IMR-90 (cell line): Measurements from ENCODE around the gene KRTAP10-7. TPM values are rescaled to one million over a fixed set of nuclear protein-coding genes. Genes with fewer than 3 reads are reported as not detected.

Experiments used
- ATAC-seq: fragments of 200-7000 bp; cut with Tn5 transposase; 2 replicates; pipeline ENCODE4 v1.9.1; 2020; ENCODE audit warnings: low read depth, mild to moderate bottlenecking, moderate library complexity
- BruUV-seq: library from RNA; stranded (reverse); fragments of 400-500 nt; replicated peaks from 2 replicates; lab custom pipeline; 2021; lab: Mats Ljungman, UMichigan
- CTCF ChIA-PET: fragments of 300-600 bp; formaldehyde crosslinking; extraction: SDS; loops from one replicate; lab custom pipeline; 2021; ENCODE audit warnings: antibody characterized with exemption; lab: Yijun Ruan, JAX
- POLR2A ChIA-PET: fragments of 300-600 bp; sonication (Branson Sonifier 250); formaldehyde crosslinking; loops from one replicate; lab custom pipeline; 2022; ENCODE audit warnings: antibody characterized with exemption; ENCODE audit not compliant: unreplicated experiment; lab: Charles Lee
- DNase-seq: peaks from one replicate; pipeline ENCODE4 v3.0.0; 2013
- H2AFZ ChIP-seq: replicated peaks from 2 replicates; pipeline ENCODE3; 2013; ENCODE audit warnings: low read length, mild to moderate bottlenecking; ENCODE audit not compliant: poor library complexity
- H2AK5ac ChIP-seq: 2 replicates; pipeline ENCODE4 v1.6.1; 2013; ENCODE audit warnings: low read depth, low read length, inconsistent platforms
- H2AK9ac ChIP-seq: replicated peaks from 2 replicates; pipeline ENCODE3; 2013; ENCODE audit warnings: mild to moderate bottlenecking, low read depth, low read length, moderate library complexity; ENCODE audit not compliant: poor library complexity
- H2BK120ac ChIP-seq: 2 replicates; pipeline ENCODE4 v1.6.1; 2013; ENCODE audit warnings: low read depth, low read length, inconsistent platforms
- H2BK15ac ChIP-seq: 3 replicates; pipeline ENCODE4 v1.6.1; 2013; ENCODE audit warnings: low read depth, low read length, inconsistent platforms
- H2BK20ac ChIP-seq: 2 replicates; pipeline ENCODE4 v1.6.1; 2013; ENCODE audit warnings: low read depth, mild to moderate bottlenecking, inconsistent platforms, low read length, moderate library complexity
- H2BK5ac ChIP-seq: 2 replicates; pipeline ENCODE4 v1.6.1; 2013; ENCODE audit warnings: mild to moderate bottlenecking, low read depth, low read length, inconsistent platforms; ENCODE audit not compliant: poor library complexity, severe bottlenecking
- H3K14ac ChIP-seq: replicated peaks from 2 replicates; pipeline ENCODE4 v1.6.1; 2013; ENCODE audit warnings: low read depth, low read length, inconsistent platforms
- H3K18ac ChIP-seq: 2 replicates; pipeline ENCODE4 v1.6.1; 2013; ENCODE audit warnings: low read depth, low read length, control low read depth
- H3K23ac ChIP-seq: 2 replicates; pipeline ENCODE4 v1.6.1; 2013; ENCODE audit warnings: low read depth, low read length, inconsistent platforms
- H3K27ac ChIP-seq: 2 replicates; pipeline ENCODE4 v1.5.1; 2013; ENCODE audit warnings: mild to moderate bottlenecking, control low read depth, low read length; ENCODE audit not compliant: insufficient read depth
- H3K27me3 ChIP-seq: 2 replicates; pipeline ENCODE4 v1.6.1; 2013; ENCODE audit warnings: low read length; ENCODE audit not compliant: control insufficient read depth, insufficient read depth
- H3K36me3 ChIP-seq: 2 replicates; pipeline ENCODE4 v1.6.1; 2013; ENCODE audit warnings: low read length, mixed read lengths; ENCODE audit not compliant: control insufficient read depth, insufficient read depth
- H3K4ac ChIP-seq: 2 replicates; pipeline ENCODE4 v1.6.1; 2013; ENCODE audit warnings: low read depth, low read length, inconsistent platforms
- H3K4me1 ChIP-seq: 2 replicates; pipeline ENCODE4 v1.6.1; 2013; ENCODE audit warnings: low read length, mixed read lengths; ENCODE audit not compliant: control insufficient read depth, insufficient read depth
- H3K4me2 ChIP-seq: 2 replicates; pipeline ENCODE4 v1.6.1; 2013; ENCODE audit warnings: low read depth, mild to moderate bottlenecking, control low read depth, low read length, moderate library complexity
- H3K4me3 ChIP-seq: 2 replicates; pipeline ENCODE4 v1.5.1; 2013; ENCODE audit warnings: low read depth, mild to moderate bottlenecking, control low read depth, low read length, moderate library complexity; ENCODE audit not compliant: insufficient read depth
- H3K56ac ChIP-seq: 2 replicates; pipeline ENCODE4 v1.6.1; 2013; ENCODE audit warnings: low read length, inconsistent platforms; ENCODE audit not compliant: insufficient read depth; ENCODE audit errors: extremely low read depth
- H3K79me1 ChIP-seq, 2 experiments: 2 replicates each; pipeline ENCODE4 v1.6.1; 2013; ENCODE audit warnings: low read length in 2 of 2, inconsistent platforms in 1 of 2, low read depth in 1 of 2
- H3K9ac ChIP-seq: 2 replicates; pipeline ENCODE4 v1.6.1; 2013; ENCODE audit warnings: low read depth, low read length, control low read depth
- H3K9me1 ChIP-seq: 2 replicates; pipeline ENCODE4 v1.6.1; 2013; ENCODE audit warnings: low read length, inconsistent platforms; ENCODE audit not compliant: insufficient read depth
- H3K9me3 ChIP-seq: 2 replicates; pipeline ENCODE4 v1.6.1; 2013; ENCODE audit warnings: low read length; ENCODE audit not compliant: control insufficient read depth, insufficient read depth
- H4K20me1 ChIP-seq: 2 replicates; pipeline ENCODE4 v1.6.1; 2013; ENCODE audit warnings: low read length, inconsistent platforms; ENCODE audit not compliant: insufficient read depth
- H4K5ac ChIP-seq: 2 replicates; pipeline ENCODE4 v1.6.1; 2013; ENCODE audit warnings: mild to moderate bottlenecking, low read depth, low read length, control low read depth
- H4K8ac ChIP-seq, 2 experiments: 2 replicates each; pipeline ENCODE4 v1.6.1; 2013; ENCODE audit warnings: low read depth in 2 of 2, low read length in 2 of 2, control low read depth in 1 of 2, inconsistent platforms in 1 of 2
- H4K91ac ChIP-seq: 2 replicates; pipeline ENCODE4 v1.6.1; 2013; ENCODE audit warnings: low read depth, low read length, inconsistent platforms; ENCODE audit not compliant: insufficient read depth
- BHLHE40 ChIP-seq: fragments of 150-350 bp; IDR thresholded peaks from 2 replicates; pipeline ENCODE4 v1.6.1; 2016; ENCODE audit warnings: mild to moderate bottlenecking, low read depth, low read length
- CEBPB ChIP-seq: IDR thresholded peaks from 2 replicates; pipeline ENCODE4 v1.6.1; 2012; ENCODE audit warnings: low read depth, low read length, improper control_type of control experiment
- CHD1 ChIP-seq: IDR thresholded peaks from 2 replicates; pipeline ENCODE4 v1.6.1; 2012; ENCODE audit warnings: low read depth, low read length, improper control_type of control experiment
- CTCF ChIP-seq: conservative IDR thresholded peaks from 2 replicates; pipeline ENCODE4 v1.5.1; 2012; ENCODE audit warnings: mild to moderate bottlenecking, low read depth, low read length, improper control_type of control experiment
- FOS ChIP-seq: fragments of 150-350 bp; IDR thresholded peaks from 2 replicates; pipeline ENCODE4 v1.6.1; 2016; ENCODE audit warnings: low read depth, low read length
- MAFK ChIP-seq: IDR thresholded peaks from 2 replicates; pipeline ENCODE4 v1.6.1; 2012; ENCODE audit warnings: low read depth, low read length, improper control_type of control experiment
- MAZ ChIP-seq: IDR thresholded peaks from 2 replicates; pipeline ENCODE4 v1.6.1; 2012; ENCODE audit warnings: low read depth, mild to moderate bottlenecking, low read length, improper control_type of control experiment, moderate library complexity, borderline replicate concordance
- MXI1 ChIP-seq: IDR thresholded peaks from 2 replicates; pipeline ENCODE4 v1.6.1; 2012; ENCODE audit warnings: low read depth, mild to moderate bottlenecking, low read length, moderate library complexity, borderline replicate concordance
- NFE2L2 ChIP-seq: fragments of 150-350 bp; IDR thresholded peaks from 2 replicates; pipeline ENCODE4 v1.6.1; 2016; ENCODE audit warnings: low read depth, mild to moderate bottlenecking, low read length
- POLR2A ChIP-seq: IDR thresholded peaks from 2 replicates; pipeline ENCODE4 v1.6.1; 2012; ENCODE audit warnings: mild to moderate bottlenecking, low read depth, low read length
- RAD21 ChIP-seq: IDR thresholded peaks from 2 replicates; pipeline ENCODE4 v1.6.1; 2012; ENCODE audit warnings: low read length, improper control_type of control experiment
- RCOR1 ChIP-seq: IDR thresholded peaks from 2 replicates; pipeline ENCODE4 v1.6.1; 2012; ENCODE audit warnings: mild to moderate bottlenecking, low read length, improper control_type of control experiment; ENCODE audit not compliant: insufficient replicate concordance
- RFX5 ChIP-seq: IDR thresholded peaks from 2 replicates; pipeline ENCODE4 v1.8.0; 2012; ENCODE audit warnings: low read depth, mild to moderate bottlenecking, low read length, moderate library complexity
- SMC3 ChIP-seq: fragments of 150-350 bp; IDR thresholded peaks from 2 replicates; pipeline ENCODE4 v1.6.1; 2016; ENCODE audit warnings: low read depth, mild to moderate bottlenecking, antibody characterized with exemption, low read length, moderate library complexity
- WGBS, 2 experiments: methylation state at CpG; one replicate each; pipeline versions ENCODE4 v1.1.5 to v1.1.7; 2013; ENCODE audit warnings: missing lambda C conversion rate in 2 of 2; ENCODE audit not compliant: insufficient read length in 1 of 2; ENCODE audit errors: extremely low coverage in 2 of 2; 5-methylcytosine and 5-hydroxymethylcytosine counted together
- dilution Hi-C: fragments of 300-500 bp; cut with HindIII; formaldehyde crosslinking; loops from one replicate; pipeline ENCODE4 v1.14.3; 2018; ENCODE audit warnings: low sequenced_read_pairs; ENCODE audit not compliant: unreplicated experiment
- in situ Hi-C: fragments of 300-500 bp; cut with MboI; formaldehyde crosslinking; loops from 3 replicates; pipeline ENCODE4 v1.14.3; 2019; ENCODE audit warnings: low sequenced_read_pairs, inconsistent platforms, mixed read lengths
- intact Hi-C: fragments of 100-400 bp; cut with micrococcal nuclease; formaldehyde crosslinking; loops from 2 replicates; pipeline ENCODE4 v1.10.0; 2022
- polyA plus RNA-seq, 3 experiments: library from polyadenylated mRNA; depleted of rRNA; stranded (reverse); fragments of >200 nt; gene quantifications; 2 replicates each; pipeline ENCODE4 v1.2.3, GENCODE V29; 2012; ENCODE audit warnings: low replicate concordance in 1 of 3
- total RNA-seq: library from RNA; depleted of rRNA; stranded (reverse); fragments of >200 nt; gene quantifications from 2 replicates; pipeline ENCODE4 v1.2.3, GENCODE V29; 2012
- TF ChIP-seq, protein P1 (sequence below): fragments of 150-350 bp; IDR thresholded peaks from 2 replicates; pipeline ENCODE4 v1.6.1; 2017; ENCODE audit warnings: mild to moderate bottlenecking, antibody characterized with exemption, low read length, low read depth
- TF ChIP-seq, protein P2 (sequence below): fragments of 150-350 bp; IDR thresholded peaks from 2 replicates; pipeline ENCODE4 v1.6.1; 2016; ENCODE audit warnings: low read depth, mild to moderate bottlenecking, low read length, moderate library complexity, borderline replicate concordance

KRTAP10-7 gene
- total and polyA plus RNA-seq, 2 of the 4 experiments (the other 2 are of a cell fraction), result not detected

GRCh38 chr21:44625756-44626155, 25.4 kb downstream of the KRTAP10-7 start:
- Histone ChIP-seq H3K23ac (no peak overlapping the region), H2AK9ac (no peak overlapping the region), H4K8ac (no peak overlapping the region), H3K56ac (no peak overlapping the region), H3K18ac (no peak overlapping the region), H2BK15ac (no peak overlapping the region), H2AFZ (no peak overlapping the region), H4K91ac (no peak overlapping the region), H4K5ac (no peak overlapping the region), H3K9me1 (no peaks in the 10 kb centered on the region), H3K4me1 (no peaks in the 10 kb centered on the region), H3K27ac (no peak overlapping the region), H2AK5ac (no peak overlapping the region), H2BK120ac (no peak overlapping the region), H3K4ac (no peak overlapping the region), H3K79me1 (no peaks in the 10 kb centered on the region), H4K20me1 (no peaks in the 10 kb centered on the region), H3K9me3 (0 out of 2 replicates have a peak, but pooled peaks cover 1% of the 10 kb centered on the region), H3K4me2 (no peak overlapping the region), H2BK20ac (no peak overlapping the region), H3K14ac (no peak overlapping the region), H3K4me3 (no peak overlapping the region), H3K9ac (no peak overlapping the region), H2BK5ac (no peak overlapping the region), H3K36me3 (no peaks in the 10 kb centered on the region), H3K27me3 (peaks cover 2% of the 10 kb centered on the region; the same call in 1 of the 2 replicates)
- no peak for TF ChIP-seq RFX5
- no peak for TF ChIP-seq SMC3
- TF ChIP-seq RAD21, result no peak
- TF ChIP-seq MAZ, result no peak
- TF ChIP-seq CHD1, result no peak
- no peak for TF ChIP-seq CEBPB
- no peak for TF ChIP-seq BHLHE40
- TF ChIP-seq CTCF, result no peak
- TF ChIP-seq, protein P1, sequence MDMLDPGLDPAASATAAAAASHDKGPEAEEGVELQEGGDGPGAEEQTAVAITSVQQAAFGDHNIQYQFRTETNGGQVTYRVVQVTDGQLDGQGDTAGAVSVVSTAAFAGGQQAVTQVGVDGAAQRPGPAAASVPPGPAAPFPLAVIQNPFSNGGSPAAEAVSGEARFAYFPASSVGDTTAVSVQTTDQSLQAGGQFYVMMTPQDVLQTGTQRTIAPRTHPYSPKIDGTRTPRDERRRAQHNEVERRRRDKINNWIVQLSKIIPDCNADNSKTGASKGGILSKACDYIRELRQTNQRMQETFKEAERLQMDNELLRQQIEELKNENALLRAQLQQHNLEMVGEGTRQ, result no peak
- no peak for TF ChIP-seq MXI1
- TF ChIP-seq NFE2L2, result no peak
- TF ChIP-seq FOS, result no peak
- no peak for TF ChIP-seq MAFK
- no peak for TF ChIP-seq RCOR1
- TF ChIP-seq, protein P2, sequence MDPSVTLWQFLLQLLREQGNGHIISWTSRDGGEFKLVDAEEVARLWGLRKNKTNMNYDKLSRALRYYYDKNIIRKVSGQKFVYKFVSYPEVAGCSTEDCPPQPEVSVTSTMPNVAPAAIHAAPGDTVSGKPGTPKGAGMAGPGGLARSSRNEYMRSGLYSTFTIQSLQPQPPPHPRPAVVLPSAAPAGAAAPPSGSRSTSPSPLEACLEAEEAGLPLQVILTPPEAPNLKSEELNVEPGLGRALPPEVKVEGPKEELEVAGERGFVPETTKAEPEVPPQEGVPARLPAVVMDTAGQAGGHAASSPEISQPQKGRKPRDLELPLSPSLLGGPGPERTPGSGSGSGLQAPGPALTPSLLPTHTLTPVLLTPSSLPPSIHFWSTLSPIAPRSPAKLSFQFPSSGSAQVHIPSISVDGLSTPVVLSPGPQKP, result no peak
- no peak for TF ChIP-seq POLR2A
- no TSS peak for BruUV-seq
- in situ Hi-C loops (no loop called here), intact Hi-C loops (no loop called here), dilution Hi-C loops (no loop called here)
- CTCF ChIA-PET, result no interaction called here
- no peak for ATAC-seq
- 40% methylated on average over 1 of the region's 7 CpGs; no CpG with 5 or more reads in 1 of the 2 experiments for WGBS, 2 experiments
- POLR2A ChIA-PET, result no interaction called here
- DNase-seq, result no peak
